HepG2 (cell line): ENCODE results near the gene ARHGEF7.

ENCODE experiments used
- KDM2A ChIP-seq: sonication (generic); formaldehyde crosslinking; IDR thresholded peaks from 2 replicates; pipeline ENCODE4 v1.4.0; 2020; ENCODE audit warnings: low read depth, missing genetic modification reagents, borderline replicate concordance
- KDM5A ChIP-seq: fragments of 200-600 bp; sonication (generic); IDR thresholded peaks from 2 replicates; pipeline ENCODE4 v1.7.0; 2018; ENCODE audit warnings: antibody characterized with exemption, mild to moderate bottlenecking, low read length, borderline replicate concordance
- MAX ChIP-seq: IDR thresholded peaks from 2 replicates; pipeline ENCODE4 v1.6.1; 2012; ENCODE audit warnings: inconsistent platforms
- NFE2 ChIP-seq: sonication (generic); formaldehyde crosslinking; IDR thresholded peaks from 2 replicates; pipeline ENCODE4 v1.4.0; 2020; ENCODE audit warnings: missing genetic modification reagents
- RAD21 ChIP-seq: fragments of 450-650 bp; formaldehyde crosslinking; IDR thresholded peaks from 2 replicates; pipeline ENCODE4 v1.5.0; 2020; ENCODE audit warnings: mild to moderate bottlenecking
- SMC3 ChIP-seq: IDR thresholded peaks from 2 replicates; pipeline ENCODE4 v1.6.1; 2011; ENCODE audit warnings: low read length, improper control_type of control experiment
- TCF7L2 ChIP-seq: IDR thresholded peaks from 2 replicates; pipeline ENCODE4 v1.6.1; 2011; ENCODE audit warnings: mild to moderate bottlenecking, low read depth, low read length, moderate library complexity
- TFDP2 ChIP-seq: sonication (generic); formaldehyde crosslinking; IDR thresholded peaks from 2 replicates; pipeline ENCODE4 v1.4.0; 2020; ENCODE audit warnings: missing genetic modification reagents
- ZFP37 ChIP-seq: sonication (generic); formaldehyde crosslinking; IDR thresholded peaks from 2 replicates; pipeline ENCODE4 v1.4.0; 2020; ENCODE audit warnings: missing genetic modification reagents, borderline replicate concordance
- ZNF549 ChIP-seq: sonication (generic); formaldehyde crosslinking; IDR thresholded peaks from 2 replicates; pipeline ENCODE4 v1.5.0; 2020; ENCODE audit warnings: missing genetic modification reagents
- ZSCAN12 ChIP-seq: sonication (generic); formaldehyde crosslinking; IDR thresholded peaks from 2 replicates; pipeline ENCODE4 v1.9.0; 2021; ENCODE audit warnings: mild to moderate bottlenecking, missing genetic modification reagents
- ZZZ3 ChIP-seq: sonication (generic); formaldehyde crosslinking; IDR thresholded peaks from 2 replicates; pipeline ENCODE4 v1.4.0; 2020; ENCODE audit warnings: missing genetic modification reagents, mild to moderate bottlenecking, borderline replicate concordance
- TF ChIP-seq, protein P1 (sequence below): sonication (generic); formaldehyde crosslinking; IDR thresholded peaks from 2 replicates; pipeline ENCODE4 v1.4.0; 2020; ENCODE audit warnings: missing genetic modification reagents, mild to moderate bottlenecking, borderline replicate concordance

DNA sequence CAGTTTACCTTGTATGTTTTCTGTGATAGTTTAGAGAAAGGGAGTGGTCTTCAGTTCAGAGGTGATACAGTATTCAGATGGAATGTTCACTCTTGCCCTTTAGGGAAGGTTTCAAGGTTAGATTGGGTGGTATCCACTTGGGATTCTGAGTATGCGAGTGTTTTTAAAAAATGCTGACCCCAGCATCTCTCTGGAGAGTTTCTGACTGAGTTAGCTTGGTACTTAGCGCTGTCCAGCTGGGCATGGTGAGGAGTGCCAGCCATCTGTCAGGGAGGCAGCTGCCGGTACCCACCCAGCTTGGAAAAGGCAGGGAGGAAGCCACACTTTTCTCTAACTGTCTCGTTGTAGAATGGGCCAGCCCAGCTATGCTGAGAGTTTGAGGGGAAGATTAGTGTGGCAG lies 63.3 kb downstream of the ARHGEF7 start:
- TF ChIP-seq ZSCAN12 (no peak), TCF7L2 (no peak), MAX (no peak), ZFP37 (no peak), KDM5A (no peak), SMC3 (no peak), KDM2A (no peak), NFE2 (CRISPR knock-in tag) (no peak), TFDP2 (no peak), ZNF549 (CRISPR knock-in tag) (no peak), RAD21 (CRISPR knock-in tag) (no peak), ZZZ3 (CRISPR knock-in tag) (no peak)
- TF ChIP-seq, protein P1, sequence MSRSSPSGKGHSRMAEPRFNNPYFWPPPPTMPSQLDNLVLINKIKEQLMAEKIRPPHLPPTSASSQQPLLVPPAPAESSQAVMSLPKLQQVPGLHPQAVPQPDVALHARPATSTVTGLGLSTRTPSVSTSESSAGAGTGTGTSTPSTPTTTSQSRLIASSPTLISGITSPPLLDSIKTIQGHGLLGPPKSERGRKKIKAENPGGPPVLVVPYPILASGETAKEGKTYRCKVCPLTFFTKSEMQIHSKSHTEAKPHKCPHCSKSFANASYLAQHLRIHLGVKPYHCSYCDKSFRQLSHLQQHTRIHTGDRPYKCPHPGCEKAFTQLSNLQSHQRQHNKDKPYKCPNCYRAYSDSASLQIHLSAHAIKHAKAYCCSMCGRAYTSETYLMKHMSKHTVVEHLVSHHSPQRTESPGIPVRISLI (CRISPR knock-in tag): no peak
